DOHH2 (cell line): ENCODE results near the gene RBFOX1.

Experiments
- H3F3A ChIP-seq: fragments of 200-600 bp; sonication (generic), shearing (Covaris generic); 2 replicates; pipeline ENCODE4 v1.6.0; 2016; ENCODE audit warnings: antibody characterized with exemption, mild to moderate bottlenecking; ENCODE audit not compliant: control insufficient read depth, insufficient read depth
- H3K27ac ChIP-seq: fragments of 200-600 bp; sonication (generic); 2 replicates; pipeline ENCODE4 v1.5.1; 2014; ENCODE audit warnings: low read depth, mild to moderate bottlenecking, low read length, moderate library complexity
- H3K27me3 ChIP-seq: fragments of 200-600 bp; sonication (generic); 2 replicates; pipeline ENCODE4 v1.6.1; 2014; ENCODE audit warnings: mild to moderate bottlenecking, low read length, mixed read lengths; ENCODE audit not compliant: control insufficient read depth
- H3K36me3 ChIP-seq: fragments of 200-600 bp; sonication (generic); 2 replicates; pipeline ENCODE4 v1.6.1; 2014; ENCODE audit warnings: mild to moderate bottlenecking, low read length, moderate library complexity, mixed read lengths; ENCODE audit not compliant: control insufficient read depth
- H3K4me1 ChIP-seq: fragments of 200-600 bp; sonication (generic); 2 replicates; pipeline ENCODE4 v1.6.1; 2014; ENCODE audit warnings: mild to moderate bottlenecking, low read length, mixed read lengths; ENCODE audit not compliant: control insufficient read depth
- H3K4me2 ChIP-seq: fragments of 200-600 bp; sonication (generic); 2 replicates; pipeline ENCODE4 v1.6.0; 2014; ENCODE audit warnings: mild to moderate bottlenecking, low read length, moderate library complexity
- H3K4me3 ChIP-seq: fragments of 200-600 bp; sonication (generic); 2 replicates; pipeline ENCODE4 v1.5.1; 2014; ENCODE audit warnings: mild to moderate bottlenecking, low read length, mixed read lengths
- H3K79me2 ChIP-seq: fragments of 200-600 bp; sonication (generic); 2 replicates; pipeline ENCODE4 v1.6.1; 2014; ENCODE audit warnings: mild to moderate bottlenecking, low read length, mixed read lengths; ENCODE audit not compliant: control insufficient read depth
- H3K9me2 ChIP-seq: fragments of 200-600 bp; sonication (generic); replicated peaks from 2 replicates; pipeline ENCODE4 v1.6.1; 2014; ENCODE audit warnings: mild to moderate bottlenecking, low read length, mixed read lengths; ENCODE audit not compliant: control insufficient read depth
- H3K9me3 ChIP-seq: fragments of 200-600 bp; sonication (generic); 2 replicates; pipeline ENCODE4 v1.6.1; 2014; ENCODE audit warnings: antibody characterized with exemption, low read length, mixed read lengths; ENCODE audit not compliant: control insufficient read depth, insufficient read depth
- H4K20me1 ChIP-seq: fragments of 200-600 bp; sonication (generic); 2 replicates; pipeline ENCODE4 v1.6.0; 2014; ENCODE audit warnings: low read depth, mild to moderate bottlenecking, antibody characterized with exemption, low read length, moderate library complexity; ENCODE audit not compliant: control insufficient read depth, insufficient read depth
- CTCF ChIP-seq: fragments of 200-600 bp; sonication (generic); IDR thresholded peaks from one replicate; pipeline ENCODE4 v1.5.1; 2014; ENCODE audit warnings: antibody characterized with exemption, mild to moderate bottlenecking, low read depth, low read length; ENCODE audit not compliant: poor library complexity, severe bottlenecking
- EZH2phosphoT487 ChIP-seq: fragments of 200-600 bp; sonication (generic); IDR thresholded peaks from 2 replicates; pipeline ENCODE4 v1.6.1; 2017; ENCODE audit warnings: borderline replicate concordance, mild to moderate bottlenecking, antibody characterized with exemption, low read length, moderate library complexity, mixed read lengths

Gene RBFOX1

GRCh38 chr16:7534749-7535148, 202.1 kb downstream of the RBFOX1 start:
- H3K4me2 ChIP-seq, result no peak overlapping the region
- no peak for TF ChIP-seq CTCF
- no peak for TF ChIP-seq EZH2phosphoT487
- no peaks in the 10 kb centered on the region for H4K20me1 ChIP-seq
- H3K27ac ChIP-seq, result no peak overlapping the region
- H3K9me3 ChIP-seq, result no peaks in the 10 kb centered on the region
- H3K4me1 ChIP-seq, result no peaks in the 10 kb centered on the region
- H3K27me3 ChIP-seq, result no peaks in the 10 kb centered on the region
- no peaks in the 10 kb centered on the region for H3F3A ChIP-seq
- H3K9me2 ChIP-seq, result no peaks in the 10 kb centered on the region
- H3K4me3 ChIP-seq, result no peak overlapping the region
- no peaks in the 10 kb centered on the region for H3K79me2 ChIP-seq
- no peaks in the 10 kb centered on the region for H3K36me3 ChIP-seq

- Histone ChIP-seq H3K79me2 (no peaks in the 10 kb centered on the region), H3K4me2 (no peak overlapping the region), H3K4me3 (no peak overlapping the region), H3K27ac (no peak overlapping the region), H3F3A (no peaks in the 10 kb centered on the region), H3K9me2 (no peaks in the 10 kb centered on the region), H4K20me1 (no peaks in the 10 kb centered on the region), H3K27me3 (no peaks in the 10 kb centered on the region), H3K9me3 (peaks cover 4% of the 10 kb centered on the region; the same call in 1 of the 2 replicates), H3K4me1 (no peaks in the 10 kb centered on the region), H3K36me3 (no peaks in the 10 kb centered on the region)
- TF ChIP-seq CTCF, result no peak
- no peak for TF ChIP-seq EZH2phosphoT487
Measured at GRCh38 chr16:7541026-7541425, 208.4 kb downstream of the RBFOX1 start.

GRCh38 chr16:7545251-7545650, 212.6 kb downstream of the RBFOX1 start:
- H3K9me2 ChIP-seq, result no peaks in the 10 kb centered on the region
- H3K9me3 ChIP-seq, result peaks cover 4% of the 10 kb centered on the region; the same call in 1 of the 2 replicates
- H3K4me1 ChIP-seq, result no peaks in the 10 kb centered on the region
- H3K79me2 ChIP-seq, result no peaks in the 10 kb centered on the region
- H3F3A ChIP-seq, result no peaks in the 10 kb centered on the region
- H3K27me3 ChIP-seq, result no peaks in the 10 kb centered on the region
- TF ChIP-seq EZH2phosphoT487 (no peak), CTCF (no peak)
- H4K20me1 ChIP-seq, result no peaks in the 10 kb centered on the region
- no peaks in the 10 kb centered on the region for H3K36me3 ChIP-seq
- H3K4me3 ChIP-seq, result no peak overlapping the region
- H3K27ac ChIP-seq, result no peak overlapping the region
- H3K4me2 ChIP-seq, result no peak overlapping the region
